Left renal cortex interstitium (tissue), 4 donors: Measurements from ENCODE around the gene TOX2. TPM values are rescaled to one million over a fixed set of nuclear protein-coding genes. Genes with fewer than 3 reads are reported as not detected.

Experiments used
- DNase-seq, 4 donors: peaks; one replicate each; pipeline ENCODE4 v3.0.0-alpha.2; 2013; ENCODE audit warnings: low read depth in 4 of 4, low spot score in 2 of 4, missing footprints in 1 of 4
- polyA plus RNA-seq, 4 donors: library from polyadenylated mRNA; unstranded; fragments of 120-200 nt; gene quantifications; one replicate each; pipeline ENCODE4 v1.2.1, GENCODE V29; 2013; ENCODE audit not compliant: insufficient read length in 4 of 4

The TOX2 gene
- polyA plus RNA-seq, 4 donors, result 3.7 to 5.5 (median 4.5) TPM

GRCh38 chr20:43938932-43939761, 24.5 kb downstream of the TOX2 start:
- peak in 1 of 4 donors; percentile 48 for DNase-seq

- DNase-seq, result no peak
Observed at GRCh38 chr20:43939762-43940121, 25.1 kb downstream of the TOX2 start.

- DNase-seq, result no peak
Observed at GRCh38 chr20:43940518-43941225, 26.0 kb downstream of the TOX2 start.

- DNase-seq, result no peak
Observed at GRCh38 chr20:43941476-43942200, 27.0 kb downstream of the TOX2 start.

DNA sequence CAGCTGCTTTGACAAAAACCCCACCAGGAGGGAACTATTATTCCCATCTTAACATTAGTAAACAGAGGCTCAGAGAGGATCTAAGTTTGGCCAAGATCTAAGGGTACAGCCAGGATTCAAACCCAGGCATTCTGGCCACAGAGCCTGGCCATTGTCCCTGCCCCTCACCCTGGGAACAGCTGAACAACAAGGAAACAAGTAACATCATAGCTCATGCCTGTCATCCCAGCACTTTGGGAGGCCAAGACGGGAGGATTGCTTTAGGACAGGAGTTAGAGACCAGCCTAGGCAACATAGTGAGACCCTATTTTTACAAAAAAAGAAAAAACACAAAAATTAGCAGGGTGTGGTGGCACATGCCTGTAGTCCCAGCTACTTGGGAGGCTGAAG, 27.5 kb downstream of the TOX2 start:
- DNase-seq, result no peak

- no peak for DNase-seq
Observed at GRCh38 chr20:43942667-43943285, 28.1 kb downstream of the TOX2 start.

GRCh38 chr20:43943725-43944124, 29.1 kb downstream of the TOX2 start:
- DNase-seq, result no peak

DNA sequence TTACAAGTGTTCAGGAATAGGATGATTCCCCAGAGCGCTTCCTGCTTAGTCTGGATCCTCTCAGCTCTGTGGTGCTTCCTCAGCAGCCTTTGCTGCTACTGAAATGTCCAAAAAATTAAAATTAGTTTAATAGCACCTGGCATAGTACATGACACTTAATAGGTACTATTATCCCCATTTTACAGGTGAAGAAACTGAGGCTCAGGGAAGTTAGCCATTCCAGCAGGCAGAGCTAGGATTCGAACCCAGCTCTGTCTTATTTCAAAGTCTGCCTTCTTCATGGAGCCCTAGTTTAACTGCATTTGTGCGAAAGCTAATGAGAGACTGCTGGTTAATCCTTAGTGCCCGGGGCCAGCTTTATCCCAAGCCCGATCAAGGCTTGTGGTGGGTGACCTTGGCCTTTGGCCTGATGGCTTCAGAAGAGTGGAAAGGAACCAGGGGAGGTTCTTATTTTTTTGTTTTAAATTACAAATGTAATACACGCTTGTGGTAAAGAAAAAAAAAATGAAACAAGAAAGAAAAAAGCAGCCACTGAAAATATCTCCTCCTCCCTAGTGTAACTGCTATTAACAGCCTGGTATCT, 30.1 kb downstream of the TOX2 start:
- DNase-seq, result no peak

DNA sequence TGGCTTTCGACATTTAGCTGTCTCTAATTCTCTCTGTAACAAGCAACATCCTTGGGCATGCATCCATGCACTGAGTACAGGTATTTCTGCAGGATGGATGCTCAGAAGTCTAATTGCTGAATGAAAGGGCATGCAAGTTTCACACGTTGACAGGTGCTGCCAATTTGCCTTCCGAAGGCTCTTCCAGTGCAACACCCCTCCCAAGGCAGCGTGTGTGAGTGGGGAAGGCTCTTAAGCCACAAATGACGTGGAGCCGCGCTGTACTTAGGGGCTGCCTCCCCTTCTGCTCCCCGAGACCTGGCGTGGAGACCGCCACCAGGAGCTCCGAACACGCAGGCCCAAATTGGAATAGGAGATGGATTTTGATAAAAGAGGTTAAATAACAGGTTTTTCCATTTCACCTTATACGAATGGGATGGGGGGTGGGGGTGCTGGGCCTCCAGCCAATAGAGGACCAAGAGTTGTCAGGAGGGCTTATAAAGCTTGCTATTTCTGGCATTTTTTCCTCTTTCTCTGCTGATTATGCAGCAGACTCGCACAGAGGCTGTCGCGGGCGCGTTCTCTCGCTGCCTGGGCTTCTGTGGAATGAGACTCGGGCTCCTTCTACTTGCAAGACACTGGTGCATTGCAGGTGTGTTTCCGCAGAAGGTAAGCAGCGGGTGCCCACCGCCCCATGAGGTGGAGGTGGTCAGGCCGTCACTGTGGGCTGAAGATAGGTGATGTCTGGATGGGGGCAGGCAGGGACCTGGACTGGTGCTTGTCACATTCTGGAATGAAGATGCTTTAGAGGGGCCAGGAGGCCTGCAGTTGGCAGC, 30.9 kb downstream of the TOX2 start:
- DNase-seq, result no peak

DNA sequence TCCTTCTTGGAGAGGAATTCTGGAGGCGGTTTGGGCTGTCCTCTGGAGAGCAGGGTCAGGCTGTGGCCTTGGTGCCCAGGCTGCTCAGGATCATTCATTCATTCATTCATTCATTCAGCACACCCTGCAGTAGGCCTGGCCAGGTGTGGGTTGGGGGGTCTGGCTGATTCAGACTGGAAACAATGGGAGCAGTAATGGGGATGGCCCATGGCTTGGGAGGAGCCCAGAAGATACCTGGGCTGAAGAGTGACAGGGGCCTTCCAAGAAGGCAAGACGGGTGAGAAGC, 31.5 kb downstream of the TOX2 start:
- DNase-seq, result no peak

DNA sequence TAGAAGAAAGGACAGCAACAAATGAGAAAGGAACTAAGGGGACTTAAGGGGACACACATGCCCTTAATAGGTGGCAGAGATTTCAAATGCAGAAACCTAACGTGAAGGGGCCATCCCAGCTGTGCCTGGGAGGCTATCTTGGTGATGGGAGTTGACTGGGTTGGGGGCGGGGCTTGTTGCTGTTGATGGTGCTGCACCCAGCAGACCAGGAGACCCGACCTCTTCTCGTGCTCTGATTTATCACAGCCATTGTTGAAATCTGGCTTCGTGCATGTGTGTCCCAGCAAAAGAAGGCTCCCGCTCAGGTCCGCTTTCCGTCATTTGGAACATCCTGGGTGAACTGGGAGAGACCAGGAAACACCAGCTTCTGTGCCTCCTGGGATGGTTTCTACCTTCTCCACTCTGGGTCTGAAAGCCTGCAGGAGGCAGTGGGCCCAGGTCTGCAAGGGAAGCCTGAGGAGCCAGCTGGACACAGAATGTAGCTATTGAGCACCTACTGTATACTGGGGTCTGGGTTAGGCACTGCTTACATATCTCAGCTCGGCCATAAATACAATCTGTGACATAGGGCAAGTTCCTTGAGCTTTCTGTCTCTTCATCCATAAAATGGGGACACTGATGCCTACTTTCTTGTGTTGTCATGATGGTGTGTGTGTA, 32.1 kb downstream of the TOX2 start:
- DNase-seq, result no peak

DNA sequence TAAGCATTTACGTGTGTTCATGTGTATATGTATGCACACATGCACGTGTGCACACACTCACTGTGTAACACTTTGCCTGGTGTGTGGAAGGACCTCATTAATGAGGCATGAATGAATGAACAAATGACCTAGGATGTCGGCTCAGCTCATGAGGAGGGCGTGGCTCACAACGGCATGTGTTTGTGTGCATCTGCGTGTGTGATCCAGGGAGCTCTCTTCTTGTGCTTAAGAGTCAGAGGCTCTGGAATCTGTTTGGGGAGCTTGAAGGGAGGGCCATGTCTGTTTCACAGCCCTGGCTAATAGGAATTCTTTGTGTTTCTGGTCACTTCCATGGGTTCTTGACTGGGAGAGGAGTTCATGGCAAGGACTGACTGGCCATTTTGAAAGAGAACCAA, 32.7 kb downstream of the TOX2 start:
- DNase-seq, result no peak

DNA sequence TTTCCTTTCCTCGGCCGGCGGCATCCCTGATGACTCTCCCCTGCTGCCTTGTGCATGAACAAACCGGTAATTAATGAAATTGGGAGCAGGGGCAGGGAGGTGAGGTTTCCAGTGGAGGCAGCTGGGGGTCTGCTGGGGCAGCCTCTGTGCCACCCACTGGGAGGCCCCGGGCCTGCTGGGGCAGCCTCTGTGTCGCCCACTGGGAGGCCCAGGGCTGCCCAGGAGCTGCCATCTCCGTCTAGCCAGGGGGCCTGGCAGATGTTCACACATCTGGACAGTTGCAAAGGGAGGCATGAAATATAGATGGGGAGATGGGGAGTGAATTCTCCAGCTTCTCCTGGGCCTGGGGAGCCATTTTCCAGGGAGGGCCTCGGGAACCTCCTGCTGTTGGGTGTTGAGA, 33.8 kb downstream of the TOX2 start:
- no peak for DNase-seq

- DNase-seq, result no peak
Observed at GRCh38 chr20:43949248-43949647, 34.6 kb downstream of the TOX2 start.

DNA sequence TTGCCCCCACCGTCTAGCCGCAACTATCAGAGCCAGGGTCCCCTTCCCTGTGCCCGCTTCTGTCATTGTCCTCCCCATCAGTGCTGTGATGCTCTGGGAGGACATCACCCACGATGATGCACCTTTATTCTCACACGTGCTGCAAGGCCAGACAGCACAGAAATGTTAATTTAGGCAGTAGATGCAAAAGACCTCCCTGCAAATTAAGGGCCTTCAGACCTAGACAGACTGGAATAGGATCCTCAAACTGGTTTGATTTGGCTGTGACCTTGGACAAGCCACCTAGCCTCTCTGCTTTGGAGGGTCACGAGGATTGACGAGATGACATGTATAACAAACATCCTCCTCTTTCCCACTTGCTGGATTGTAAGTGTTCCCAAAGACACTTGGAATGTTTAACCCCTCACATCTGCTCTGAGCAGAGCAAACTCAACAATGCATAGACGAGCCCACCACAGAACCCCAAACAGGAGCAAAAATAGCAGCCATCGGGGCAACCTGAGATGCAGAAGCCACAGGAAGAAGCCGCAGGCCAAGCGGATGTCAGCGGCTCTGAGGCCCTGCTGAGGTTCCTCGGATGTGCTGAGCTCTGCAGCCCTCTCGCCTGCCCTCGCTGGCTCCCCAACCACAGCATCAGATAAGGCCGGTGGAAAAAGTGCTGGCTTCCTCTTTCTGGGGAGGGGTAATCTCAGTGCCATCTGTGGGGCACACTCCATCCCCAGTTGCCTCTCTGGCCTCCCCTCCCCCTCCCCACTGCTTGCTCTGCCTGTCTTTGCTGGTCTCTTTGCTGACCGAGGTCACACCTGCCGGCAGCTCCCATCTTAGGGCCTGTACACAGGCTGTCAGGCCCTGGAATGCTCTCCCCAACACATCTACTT, 35.3 kb downstream of the TOX2 start:
- no peak for DNase-seq

DNA sequence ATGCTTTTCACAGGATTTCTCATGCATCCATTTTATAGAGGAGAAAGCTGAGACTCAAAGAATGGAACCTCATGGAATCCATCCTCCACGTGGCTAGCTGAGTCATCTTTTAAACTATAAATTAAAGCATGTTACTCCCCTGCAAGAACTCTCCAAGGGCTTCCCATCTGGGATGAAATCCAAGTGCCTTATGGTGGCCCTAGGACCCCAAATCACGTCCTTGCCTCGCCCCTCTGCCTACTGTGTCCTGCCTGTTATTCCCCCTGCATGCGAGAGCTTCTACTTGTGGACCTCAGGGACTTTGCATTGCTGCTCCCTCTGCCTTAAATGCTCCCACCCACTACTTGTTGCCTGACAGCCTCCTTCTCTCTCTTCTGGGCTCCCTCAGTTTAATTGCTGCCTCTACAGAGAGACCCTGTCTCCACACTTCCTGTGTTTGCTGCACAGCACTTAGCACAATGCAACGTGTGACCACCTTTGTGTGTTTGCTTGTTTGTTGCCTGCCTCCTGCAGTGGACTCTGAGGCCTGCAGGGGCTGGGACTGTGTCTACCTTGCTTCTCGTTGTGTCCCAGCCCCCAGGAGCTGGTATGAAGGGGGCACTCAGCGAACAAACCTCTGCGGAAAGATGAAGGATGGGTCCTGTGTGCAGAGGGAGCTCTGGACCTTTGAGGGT, 39.4 kb downstream of the TOX2 start:
- no peak for DNase-seq

- DNase-seq, result no peak
Observed at GRCh38 chr20:43954704-43955061, 40.0 kb downstream of the TOX2 start.

DNA sequence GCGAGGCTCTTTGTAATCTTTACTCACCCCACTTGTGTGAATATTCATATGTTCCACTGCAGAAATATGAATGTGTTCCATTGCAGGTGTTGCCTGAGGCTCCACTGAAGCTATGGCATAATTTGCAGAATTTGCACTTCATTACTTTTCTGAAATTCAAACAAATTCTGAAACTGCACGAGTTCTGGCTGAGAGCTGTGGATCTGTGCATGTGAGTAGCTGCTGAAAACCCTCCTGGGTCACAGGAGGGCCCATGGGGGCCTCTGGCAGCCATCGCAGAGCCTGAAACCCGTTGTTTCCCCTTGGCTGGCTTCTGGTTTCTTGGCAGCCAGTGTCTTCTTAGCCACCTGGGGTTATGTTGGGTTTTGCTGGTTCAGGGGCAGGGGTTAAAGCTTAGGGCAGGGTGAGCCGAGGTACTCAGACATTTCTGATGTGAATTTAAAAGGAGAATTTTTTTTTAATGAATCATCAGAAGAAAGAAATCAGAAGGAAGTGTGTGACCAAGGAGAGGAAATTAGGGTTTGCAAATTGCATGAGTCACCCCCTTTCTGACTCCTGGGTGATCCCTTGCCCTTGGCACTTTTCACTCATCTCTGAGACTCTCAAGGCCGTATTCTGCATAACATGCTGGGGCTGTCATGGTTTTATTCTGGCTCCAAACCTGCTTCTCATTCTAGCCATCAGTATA, 40.6 kb downstream of the TOX2 start:
- no peak for DNase-seq
